ENCODE measurements around the gene NR1D1.

- TF ChIP-seq SETDB1 (CRISPR knock-in tag; IDR thresholded peaks at IDR 0.05; ENCODE audit: borderline replicate concordance) (no peak), SP4 (CRISPR knock-in tag; IDR thresholded peaks at IDR 0.05) (no peak), ZHX1 (CRISPR knock-in tag; IDR thresholded peaks at IDR 0.05; ENCODE audit: low read depth) (no peak), CENPBD1 (CRISPR knock-in tag; IDR thresholded peaks at IDR 0.05; ENCODE audit: borderline replicate concordance, low read depth) (no peak), HCFC1 (IDR thresholded peaks at IDR 0.05; ENCODE audit: low read depth, low read length) (no peak), EP300 (IDR thresholded peaks at IDR 0.05; ENCODE audit: low read depth in 2 of 2, low read length in 2 of 2) (no peak), EP300 (CRISPR knock-in tag; IDR thresholded peaks at IDR 0.05; ENCODE audit: borderline replicate concordance) (no peak)
Observed at GRCh38 chr17:40106760-40107521, 6.6 kb upstream of the NR1D1 start.
